Measurements from ENCODE around the gene SLC26A3. TPM values are rescaled to one million over a fixed set of nuclear protein-coding genes. Genes with fewer than 3 reads are reported as not detected.

The SLC26A3 gene
- total RNA-seq, 4 donors from 2014 or later = 1.0 TPM; not detected in 3

- ATAC-seq (ENCODE audit: low FRiP score) = no peak
- no peak for TF ChIP-seq CTCF (IDR thresholded peaks at IDR 0.05)
- no peak for DNase-seq (ENCODE audit: low spot score)
Measured at GRCh38 chr7:107718456-107719193, 84.4 kb downstream of the SLC26A3 start.

DNA sequence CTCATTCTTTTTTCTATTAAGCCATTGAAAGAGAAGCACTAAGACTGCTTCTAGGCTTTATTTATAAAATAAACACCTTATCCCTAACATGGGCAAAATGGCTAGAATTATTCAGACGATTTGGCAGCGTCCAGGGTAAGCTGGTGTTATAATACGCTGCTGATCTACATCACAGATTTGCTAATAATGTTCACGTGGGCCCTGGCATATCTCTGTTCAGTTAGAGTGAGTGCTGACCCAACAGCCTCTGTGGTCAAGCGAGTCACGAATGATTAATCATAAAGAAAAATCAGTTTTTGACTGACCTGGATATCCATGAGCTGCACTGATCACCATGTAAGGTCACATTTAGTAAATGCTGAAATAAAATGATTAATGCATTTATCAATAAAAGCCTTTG, 87.5 kb downstream of the SLC26A3 start:
- no peak for DNase-seq (ENCODE audit: low spot score)
- ATAC-seq (ENCODE audit: low FRiP score) = no peak
- TF ChIP-seq CTCF (IDR thresholded peaks at IDR 0.05) = no peak

Other genes with a start within 250 kb of the SLC26A3 start
- 10 to 100 TPM; 34.8 to 74.1 (median 41.2) TPM for gene COG5, start 239.3 kb downstream of the SLC26A3 start, total RNA-seq
- 1 to 10 TPM; 3.5 to 9.0 (median 4.8) TPM for gene DUS4L, start 239.3 kb downstream of the SLC26A3 start, total RNA-seq
- gene BCAP29, start 223.0 kb downstream of the SLC26A3 start, total RNA-seq = 100 to 1,000 TPM in 3 of 4 donors, 10 to 100 TPM in 1; 95.8 to 154 (median 121) TPM
- gene SLC26A4, start 142.4 kb downstream of the SLC26A3 start, total RNA-seq = 1 to 10 TPM in 2 of 4 donors, under 1 TPM in 2; 0.65 to 2.2 (median 0.98) TPM
- 10 to 100 TPM; 24.8 to 36.9 (median 30.0) TPM for gene CBLL1, start 59.1 kb downstream of the SLC26A3 start, total RNA-seq
- 100 to 1,000 TPM in 1 of 4 donors, 10 to 100 TPM in 3; 46.0 to 112 (median 59.2) TPM for gene DLD, start 88.0 kb upstream of the SLC26A3 start, total RNA-seq
- gene LAMB1, start 199.9 kb upstream of the SLC26A3 start, total RNA-seq = 100 to 1,000 TPM; 406 to 668 (median 535) TPM